ENCODE data around the gene RGS7. TPM values are rescaled to one million over a fixed set of nuclear protein-coding genes. Genes with fewer than 3 reads are reported as not detected.

RGS7 gene
- polyA plus RNA-seq, 2 of the 4 experiments (the other 2 are of a cell fraction): 0.08 TPM; not detected in 1

GRCh38 chr1:241270016-241270415 is 87.0 kb downstream of the RGS7 start:
- Histone ChIP-seq H3K4me3 (no peak overlapping the region), H3K4me1 (no peaks in the 10 kb centered on the region), H3K4me2 (no peak overlapping the region), H3K27ac (no peak overlapping the region), H3K9me3 (no peaks in the 10 kb centered on the region)
- FAIRE-seq (no peak), ATAC-seq (no peak), DNase-seq (ENCODE audit: low read depth in 1 of 2, low spot score in 1 of 2) (no peak)
- ChIA-PET CTCF (interaction anchor here (1.4 kb wide), 1 partner anchor 303 kb away, joined by 3 read pairs; no protein-coding TSS in a partner anchor), POLR2A (no interaction called here)
- WGBS (ENCODE audit: missing lambda C conversion rate): 18% methylated on average over 2 of the region's 2 CpGs
- TF ChIP-seq FOXS1 (CRISPR knock-in tag; IDR thresholded peaks at IDR 0.05) (no peak), JUN (IDR thresholded peaks at IDR 0.05) (no peak), MAFK (IDR thresholded peaks at IDR 0.05; ENCODE audit: partially characterized antibody) (no peak), CTCF (IDR thresholded peaks at IDR 0.05) (no peak), HEYL (CRISPR knock-in tag; IDR thresholded peaks at IDR 0.05) (no peak), ZNF302 (CRISPR knock-in tag; IDR thresholded peaks at IDR 0.05) (no peak), EP300 (IDR thresholded peaks at IDR 0.05) (no peak), BHLHE40 (IDR thresholded peaks at IDR 0.05; ENCODE audit: low read depth, low read length) (no peak), TP53 (CRISPR knock-in tag; IDR thresholded peaks at IDR 0.05) (no peak), ZSCAN20 (CRISPR knock-in tag; IDR thresholded peaks at IDR 0.05) (no peak), FOSL2 (IDR thresholded peaks at IDR 0.05) (no peak), FOSL2 (CRISPR knock-in tag; IDR thresholded peaks at IDR 0.05) (no peak), EHF (CRISPR knock-in tag; IDR thresholded peaks at IDR 0.05) (no peak), HOXB13 (CRISPR knock-in tag; IDR thresholded peaks at IDR 0.05; ENCODE audit: low read depth) (no peak)

- DNase-seq (ENCODE audit: low read depth in 1 of 2, low spot score in 1 of 2) (peak; percentile 7 to 17), FAIRE-seq (no peak), ATAC-seq (peak in 1 of 2 experiments; percentile 66; a peak in 2 of 6 replicates)
- H3K4me3 ChIP-seq: no peak overlapping the region
- 2% methylated on average over 9 of the region's 9 CpGs for WGBS (ENCODE audit: missing lambda C conversion rate)
- no peak overlapping the region for H3K27ac ChIP-seq
- ChIA-PET CTCF (interaction anchor here (0.8 to 1.9 kb wide), 3 partner anchors 8 to 381 kb away, joined by 3 to 7 read pairs (median 3); no protein-coding TSS in a partner anchor), POLR2A (no interaction called here)
- no peaks in the 10 kb centered on the region for H3K9me3 ChIP-seq
- TF ChIP-seq CBX2 (IDR thresholded peaks at IDR 0.05; ENCODE audit: borderline replicate concordance, low read depth) (no peak), CTCF (IDR thresholded peaks at IDR 0.05) (peak; percentile 10; the same call in 1 of the 3 replicates), RAD21 (conservative IDR thresholded peaks at IDR 0.05 in 1 of 2, IDR thresholded peaks at IDR 0.05 in 1 of 2) (peak in 1 of 2 experiments; percentile 35; a peak in 2 of 5 replicates)
- H3K4me1 ChIP-seq: no peaks in the 10 kb centered on the region
- H3K4me2 ChIP-seq: no peak overlapping the region
Observed at GRCh38 chr1:241269116-241269515, 87.9 kb downstream of the RGS7 start.

GRCh38 chr1:241266121-241266520 is 90.9 kb downstream of the RGS7 start:
- DNase-seq (ENCODE audit: low read depth in 1 of 2, low spot score in 1 of 2) (no peak), ATAC-seq (no peak), FAIRE-seq (no peak)
- no peak overlapping the region for H3K27ac ChIP-seq
- H3K9me3 ChIP-seq: no peaks in the 10 kb centered on the region
- POLR2A ChIA-PET: no interaction called here
- H3K4me3 ChIP-seq: no peak overlapping the region
- no peaks in the 10 kb centered on the region for H3K4me1 ChIP-seq
- TF ChIP-seq CTCF (IDR thresholded peaks at IDR 0.05) (no peak), FOSB (CRISPR knock-in tag; IDR thresholded peaks at IDR 0.05) (no peak), SMC3 (IDR thresholded peaks at IDR 0.05) (no peak), MAFK (IDR thresholded peaks at IDR 0.05; ENCODE audit: partially characterized antibody) (no peak), RNF2 (IDR thresholded peaks at IDR 0.05; ENCODE audit: borderline replicate concordance, low read depth) (no peak), EHMT2 (IDR thresholded peaks at IDR 0.05; ENCODE audit: low read depth) (no peak), MAZ (IDR thresholded peaks at IDR 0.05; ENCODE audit: borderline replicate concordance, low read depth, low read length) (no peak), CHD4 (IDR thresholded peaks at IDR 0.05; ENCODE audit: borderline replicate concordance) (no peak), RAD21 (conservative IDR thresholded peaks at IDR 0.05 in 1 of 2, IDR thresholded peaks at IDR 0.05 in 1 of 2) (no peak), FOXS1 (CRISPR knock-in tag; IDR thresholded peaks at IDR 0.05) (no peak), NFE2L2 (conservative IDR thresholded peaks at IDR 0.05; ENCODE audit: low read length) (no peak), HDAC2 (IDR thresholded peaks at IDR 0.05) (no peak), RARB (CRISPR knock-in tag; IDR thresholded peaks at IDR 0.05) (no peak), ZSCAN20 (CRISPR knock-in tag; IDR thresholded peaks at IDR 0.05) (no peak), BHLHE40 (IDR thresholded peaks at IDR 0.05; ENCODE audit: low read depth, low read length) (no peak), MYC (IDR thresholded peaks at IDR 0.05; ENCODE audit: borderline replicate concordance, low read length) (no peak), HOXB5 (CRISPR knock-in tag; IDR thresholded peaks at IDR 0.05) (no peak), HES2 (IDR thresholded peaks at IDR 0.05) (no peak)
- 3% methylated on average over 2 of the region's 2 CpGs for WGBS (ENCODE audit: missing lambda C conversion rate)
- H3K4me2 ChIP-seq: no peak overlapping the region
- CTCF ChIA-PET: no interaction called here
